Aorta (tissue), 5 donors: Measurements from ENCODE around the gene AMOT. TPM values are rescaled to one million over a fixed set of nuclear protein-coding genes. Genes with fewer than 3 reads are reported as not detected.

Source experiments
- ATAC-seq: fragments of 200-7000 bp; cut with Tn5 transposase; one replicate; pipeline ENCODE4 v1.9.1; 2022; ENCODE audit warnings: moderate library complexity; ENCODE audit not compliant: low FRiP score
- DNase-seq, 2 donors: peaks; one replicate each; pipeline ENCODE4 v3.0.0-alpha.2; 2020
- H3K27ac ChIP-seq, 2 donors: one replicate each; pipeline ENCODE4 v1.5.1; 2013; ENCODE audit warnings: low read length in 2 of 2, mild to moderate bottlenecking in 2 of 2, moderate library complexity in 2 of 2, control low read depth in 1 of 2, inconsistent platforms in 1 of 2, low read depth in 1 of 2
- H3K27me3 ChIP-seq, 2 donors: one replicate each; pipeline ENCODE4 v1.6.1; 2013; ENCODE audit warnings: control low read depth in 1 of 2, low read length in 1 of 2, mild to moderate bottlenecking in 1 of 2, moderate library complexity in 1 of 2; ENCODE audit not compliant: insufficient read depth in 2 of 2, control insufficient read depth in 1 of 2
- H3K36me3 ChIP-seq, 2 donors: one replicate each; pipeline ENCODE4 v1.6.1; 2013; ENCODE audit warnings: control low read depth in 1 of 2, low read length in 1 of 2, mild to moderate bottlenecking in 1 of 2; ENCODE audit not compliant: insufficient read depth in 2 of 2, control insufficient read depth in 1 of 2
- H3K4me1 ChIP-seq, 2 donors: one replicate each; pipeline ENCODE4 v1.6.1; 2013; ENCODE audit warnings: low read length in 2 of 2, control low read depth in 1 of 2, mild to moderate bottlenecking in 1 of 2, moderate library complexity in 1 of 2; ENCODE audit not compliant: insufficient read depth in 2 of 2, control insufficient read depth in 1 of 2
- H3K4me3 ChIP-seq, 2 donors: one replicate each; pipeline ENCODE4 v1.5.1; 2013; ENCODE audit warnings: low read length in 2 of 2, control low read depth in 1 of 2, mild to moderate bottlenecking in 1 of 2
- H3K9me3 ChIP-seq: one replicate; pipeline ENCODE4 v1.6.1; 2013; ENCODE audit warnings: mild to moderate bottlenecking, low read length; ENCODE audit not compliant: control insufficient read depth
- WGBS, 2 donors: extraction: QIAGEN DNeasy Blood & Tissue Kit; methylation state at CpG; one replicate each; pipeline ENCODE4 v1.1.7; 2013; 5-methylcytosine and 5-hydroxymethylcytosine counted together
- intact Hi-C, 2 donors: fragments of 100-400 bp; cut with DNase I; formaldehyde crosslinking; loops; one replicate each; pipeline versions ENCODE4 v1.14.2 to v1.15.0; 2022
- polyA plus RNA-seq, 2 donors: library from polyadenylated mRNA; stranded (reverse); fragments of 200-250 nt; gene quantifications; one replicate each; pipeline ENCODE4 v1.2.3, GENCODE V29; 2013
- total RNA-seq, 2 donors: library from RNA; stranded (reverse); fragmentation: NEBNext Ultra II Directional; extraction: Animal tissue kit (Norgen Biotek cat#: 25700); gene quantifications; one replicate each; pipeline ENCODE4 v1.2.1, GENCODE V29; 2021
- donor health status: healthy with polysubstance abuse.
- donor health status: Bipolar disorder and iron deficiency.
- donor health status: DM: no; HTN: no; CAD: no.
- donor health status: DM: no; HTN: no; CAD: no.
- donor health status: DM: yes; HTN: yes; CAD: no.

Gene AMOT
- total and polyA plus RNA-seq, 4 donors: 4.0 to 17.3 (median 9.0) TPM

- H3K36me3 ChIP-seq: no peaks in the 10 kb centered on the region
- no peaks in the 10 kb centered on the region for H3K9me3 ChIP-seq
- no peak for DNase-seq
- ATAC-seq: no peak
- no peak overlapping the region for H3K27ac ChIP-seq
- H3K4me3 ChIP-seq: no peak overlapping the region
- H3K4me1 ChIP-seq: no peaks in the 10 kb centered on the region
- WGBS, 2 donors: 59 to 85% methylated on average over 11 of the region's 11 CpGs
- intact Hi-C loops: no loop called here
- no peaks in the 10 kb centered on the region for H3K27me3 ChIP-seq
Observed at GRCh38 chrX:112818114-112819007, 22.3 kb downstream of the AMOT start.

- no peaks in the 10 kb centered on the region for H3K9me3 ChIP-seq
- H3K27ac ChIP-seq: no peak overlapping the region
- H3K36me3 ChIP-seq: no peaks in the 10 kb centered on the region
- ATAC-seq (no peak), DNase-seq (no peak)
- WGBS, 2 donors: 74 to 95% methylated on average over 2 of the region's 2 CpGs
- intact Hi-C loops: no loop called here
- no peaks in the 10 kb centered on the region for H3K27me3 ChIP-seq
- H3K4me1 ChIP-seq: no peaks in the 10 kb centered on the region
- H3K4me3 ChIP-seq: no peak overlapping the region
Observed at GRCh38 chrX:112816908-112817307, 23.7 kb downstream of the AMOT start.

GRCh38 chrX:112814496-112814895 is 26.1 kb downstream of the AMOT start:
- ATAC-seq (no peak), DNase-seq (no peak)
- WGBS, 2 donors: 83 to 96% methylated on average over 2 of the region's 2 CpGs
- no peaks in the 10 kb centered on the region for H3K36me3 ChIP-seq
- no peak overlapping the region for H3K27ac ChIP-seq
- H3K4me1 ChIP-seq: no peaks in the 10 kb centered on the region
- H3K27me3 ChIP-seq: no peaks in the 10 kb centered on the region
- H3K9me3 ChIP-seq: no peaks in the 10 kb centered on the region
- intact Hi-C loops: no loop called here
- H3K4me3 ChIP-seq: no peak overlapping the region

GRCh38 chrX:112812741-112813140 is 27.9 kb downstream of the AMOT start:
- H3K27ac ChIP-seq: no peak overlapping the region
- H3K36me3 ChIP-seq: peaks cover 0 to 2% of the 10 kb centered on the region in 2 donors
- H3K4me1 ChIP-seq: no peaks in the 10 kb centered on the region
- WGBS, 2 donors: 85 to 96% methylated on average over 4 of the region's 4 CpGs
- no peak for DNase-seq
- no peaks in the 10 kb centered on the region for H3K9me3 ChIP-seq
- H3K4me3 ChIP-seq: no peak overlapping the region
- intact Hi-C loops: no loop called here
- no peaks in the 10 kb centered on the region for H3K27me3 ChIP-seq
- no peak for ATAC-seq

GRCh38 chrX:112808651-112809195 is 31.9 kb downstream of the AMOT start:
- WGBS, 2 donors: 75 to 84% methylated on average over 3 of the region's 3 CpGs
- ATAC-seq (no peak), DNase-seq (no peak)
- Histone ChIP-seq H3K9me3 (no peaks in the 10 kb centered on the region), H3K27ac (no peak overlapping the region), H3K36me3 (peaks cover 0 to 2% of the 10 kb centered on the region in 2 donors), H3K27me3 (no peaks in the 10 kb centered on the region), H3K4me3 (no peak overlapping the region), H3K4me1 (no peaks in the 10 kb centered on the region)
- intact Hi-C loops: no loop called here

GRCh38 chrX:112808007-112808406 is 32.6 kb downstream of the AMOT start:
- DNase-seq: no peak
- intact Hi-C loops: no loop called here
- Histone ChIP-seq H3K9me3 (no peaks in the 10 kb centered on the region), H3K27ac (no peak overlapping the region), H3K4me1 (no peaks in the 10 kb centered on the region), H3K4me3 (no peak overlapping the region), H3K27me3 (no peaks in the 10 kb centered on the region), H3K36me3 (peaks cover 0 to 2% of the 10 kb centered on the region in 2 donors)
- no peak for ATAC-seq
- 59 to 85% methylated on average over 4 of the region's 4 CpGs for WGBS, 2 donors

- ATAC-seq (no peak), DNase-seq (no peak)
- no peaks in the 10 kb centered on the region for H3K27me3 ChIP-seq
- no peak overlapping the region for H3K27ac ChIP-seq
- no peaks in the 10 kb centered on the region for H3K9me3 ChIP-seq
- 82 to 84% methylated on average over 3 of the region's 3 CpGs for WGBS, 2 donors
- no peaks in the 10 kb centered on the region for H3K4me1 ChIP-seq
- H3K36me3 ChIP-seq: peaks cover 0 to 4% of the 10 kb centered on the region in 2 donors
- intact Hi-C loops: no loop called here
- no peak overlapping the region for H3K4me3 ChIP-seq
Observed at GRCh38 chrX:112803060-112803459, 37.6 kb downstream of the AMOT start.

- Histone ChIP-seq H3K36me3 (peaks cover 0 to 4% of the 10 kb centered on the region in 2 donors), H3K27ac (no peak overlapping the region), H3K4me1 (no peaks in the 10 kb centered on the region), H3K27me3 (no peaks in the 10 kb centered on the region), H3K9me3 (no peaks in the 10 kb centered on the region), H3K4me3 (no peak overlapping the region)
- intact Hi-C loops: no loop called here
- DNase-seq (no peak), ATAC-seq (no peak)
- WGBS, 2 donors: 29 to 33% methylated on average over 1 of the region's 1 CpG
Observed at GRCh38 chrX:112802541-112802940, 38.1 kb downstream of the AMOT start.
